Forelimb muscle (tissue), 1 donor: ENCODE data around the gene DNAJC11. TPM values are rescaled to one million over a fixed set of nuclear protein-coding genes. Genes with fewer than 3 reads are reported as not detected.
"Not testable (repeated sequence)": the region's sequence is repeated elsewhere in the genome, so short reads cannot be mapped to it uniquely, and the experiment has no call there.

Source experiments
- DNase-seq: peaks from one replicate; pipeline ENCODE4 v3.0.0-alpha.2; 2013; ENCODE audit warnings: low read depth
- polyA plus RNA-seq: library from polyadenylated mRNA; unstranded; fragments of 120-200 nt; gene quantifications from one replicate; pipeline ENCODE4 v1.2.1, GENCODE V29; 2013; ENCODE audit not compliant: insufficient read length

DNAJC11 gene
- polyA plus RNA-seq: 35.0 TPM

- peak; percentile 72 for DNase-seq
Observed at GRCh38 chr1:6701437-6702153, at the start of gene DNAJC11. DNAJC11 (minus strand) TSS chr1:6701816; CDS start chr1:6701800, 16 bp downstream.

DNA sequence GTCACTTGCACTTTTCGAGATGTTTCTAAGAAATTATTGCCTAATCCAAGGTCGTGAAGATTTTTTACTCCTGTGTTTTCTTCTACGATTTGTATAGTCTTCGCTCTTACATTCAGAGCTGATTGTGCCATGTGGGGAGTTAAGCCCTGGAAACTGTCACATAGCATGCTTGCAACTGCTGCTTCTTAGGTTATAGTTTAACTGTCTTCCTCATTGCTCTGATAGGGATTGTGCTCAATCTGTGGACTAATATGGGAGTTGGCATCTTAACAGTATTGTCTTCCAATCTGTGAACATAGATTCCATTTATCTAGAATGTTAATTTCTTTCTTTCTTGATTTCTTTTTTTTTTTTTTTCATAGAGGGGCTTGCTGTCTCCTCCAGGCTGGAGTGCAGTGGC lies 48.9 kb upstream of the DNAJC11 start:
- no peak for DNase-seq

DNA sequence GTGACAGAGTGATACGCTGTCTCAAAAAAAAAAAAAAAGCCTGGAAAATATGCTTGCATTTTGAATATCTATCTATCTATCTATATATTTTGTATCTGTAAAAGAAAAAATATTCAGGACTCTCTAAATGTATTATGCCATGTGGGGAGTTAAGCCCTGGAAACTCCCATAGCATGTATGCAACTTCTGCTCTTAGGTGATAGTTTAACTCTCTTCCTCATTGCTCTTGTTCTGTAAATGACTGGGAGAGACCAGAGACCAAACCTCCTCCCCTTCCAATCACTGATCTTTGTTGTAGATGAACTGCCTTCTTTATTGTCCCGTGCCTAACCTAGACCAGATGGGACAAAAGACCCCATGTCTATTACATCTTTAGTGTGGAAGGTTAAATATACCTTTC lies 46.1 kb upstream of the DNAJC11 start:
- DNase-seq: no peak

GRCh38 chr1:6745073-6745472 lies 43.5 kb upstream of the DNAJC11 start:
- DNase-seq: no peak

GRCh38 chr1:6743189-6744101 lies 41.8 kb upstream of the DNAJC11 start:
- peak; percentile 38 for DNase-seq

DNA sequence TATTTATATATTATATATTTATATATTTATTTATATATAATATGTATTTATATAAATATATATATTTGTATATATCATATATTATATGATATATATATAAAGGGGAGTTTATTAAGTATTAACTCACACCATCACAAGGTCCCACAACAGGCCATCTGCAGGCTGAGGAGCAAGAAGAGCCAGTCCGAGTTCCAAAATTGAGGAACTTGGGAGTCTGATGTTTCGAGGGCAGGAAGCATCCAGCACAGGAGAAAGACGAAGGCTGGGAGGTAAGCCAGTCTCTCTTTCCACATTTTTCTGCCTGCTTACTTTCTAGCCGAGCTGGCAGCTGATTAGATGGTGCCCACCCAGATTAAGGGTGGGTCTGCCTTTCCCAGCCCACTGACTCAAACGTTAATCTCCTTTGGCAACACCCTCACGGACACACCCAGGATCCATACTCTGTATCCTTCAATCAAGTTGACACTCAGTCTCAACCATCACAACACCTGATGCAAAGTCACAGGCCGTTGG lies 41.1 kb upstream of the DNAJC11 start:
- DNase-seq: not testable (repeated sequence)

DNA sequence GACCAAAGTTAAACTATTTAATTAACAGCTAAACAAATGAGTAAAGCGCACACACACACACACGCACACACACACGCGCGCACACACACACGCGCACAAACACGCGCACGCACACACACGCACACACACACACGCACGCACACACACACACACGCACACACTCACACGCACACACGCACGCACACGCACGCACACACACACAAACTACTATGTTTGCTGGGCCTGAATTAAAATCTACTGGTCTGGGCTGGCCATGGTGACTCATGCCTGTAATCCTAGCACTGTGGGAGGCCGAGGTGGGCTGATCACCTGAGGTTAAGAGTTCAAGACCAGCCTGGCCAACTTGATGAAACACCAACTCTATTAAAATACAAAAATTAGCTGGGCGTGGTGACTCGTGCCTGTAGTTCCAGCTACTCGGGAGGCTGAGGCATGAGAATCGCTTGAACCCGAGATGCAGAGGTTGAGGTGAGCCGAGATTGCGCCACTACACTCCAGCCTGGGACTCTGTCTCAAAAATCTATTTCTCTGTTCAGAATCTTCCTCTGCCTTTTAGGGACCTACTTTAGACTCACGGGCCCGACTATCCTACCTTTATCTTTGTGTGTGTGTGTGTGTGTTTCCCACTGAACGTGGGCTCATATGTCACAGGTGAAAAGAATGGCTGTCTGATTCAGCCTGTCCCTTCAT lies 37.5 kb upstream of the DNAJC11 start:
- DNase-seq: no peak

DNA sequence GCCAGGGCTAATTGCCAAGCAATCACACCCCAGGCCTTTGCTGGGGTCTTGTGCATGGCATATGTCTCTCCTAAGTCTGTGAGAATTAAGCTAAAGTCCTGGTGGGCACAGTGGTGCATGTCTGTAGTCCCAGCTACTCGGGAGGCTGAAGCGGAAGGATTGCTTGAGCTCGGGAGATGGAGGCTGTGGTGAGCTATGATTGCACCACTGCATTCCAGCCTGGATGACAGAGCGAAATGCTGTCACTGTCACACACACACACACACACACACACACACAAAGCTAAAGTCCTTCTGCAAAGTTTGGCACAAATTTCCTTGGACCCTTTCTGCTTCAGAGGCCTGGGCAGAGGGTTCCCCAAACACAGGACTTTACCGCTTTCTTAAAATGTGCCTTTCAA lies 31.3 kb upstream of the DNAJC11 start:
- DNase-seq: no peak

DNA sequence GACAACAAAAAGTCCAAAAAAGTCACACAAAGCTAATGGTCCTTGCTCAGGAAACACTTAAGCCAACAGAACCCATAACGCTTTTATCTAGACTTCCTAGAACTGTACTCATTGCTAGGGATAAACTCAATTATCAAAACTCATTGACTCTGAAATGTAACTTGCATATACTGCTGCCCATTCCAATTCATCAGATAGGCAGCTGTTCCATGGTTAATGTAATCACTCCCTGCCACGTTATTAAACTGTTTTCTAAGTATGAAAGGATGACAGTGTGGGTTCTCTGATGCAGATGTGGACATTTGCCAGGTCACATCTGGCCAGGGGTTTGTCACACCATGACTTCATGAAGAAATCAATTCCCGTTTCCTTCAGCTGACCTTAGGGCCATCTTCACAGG lies 30.3 kb upstream of the DNAJC11 start:
- no peak for DNase-seq

GRCh38 chr1:6730880-6731279 lies 29.3 kb upstream of the DNAJC11 start:
- DNase-seq: no peak

GRCh38 chr1:6730473-6730872 lies 28.9 kb upstream of the DNAJC11 start:
- no peak for DNase-seq

DNA sequence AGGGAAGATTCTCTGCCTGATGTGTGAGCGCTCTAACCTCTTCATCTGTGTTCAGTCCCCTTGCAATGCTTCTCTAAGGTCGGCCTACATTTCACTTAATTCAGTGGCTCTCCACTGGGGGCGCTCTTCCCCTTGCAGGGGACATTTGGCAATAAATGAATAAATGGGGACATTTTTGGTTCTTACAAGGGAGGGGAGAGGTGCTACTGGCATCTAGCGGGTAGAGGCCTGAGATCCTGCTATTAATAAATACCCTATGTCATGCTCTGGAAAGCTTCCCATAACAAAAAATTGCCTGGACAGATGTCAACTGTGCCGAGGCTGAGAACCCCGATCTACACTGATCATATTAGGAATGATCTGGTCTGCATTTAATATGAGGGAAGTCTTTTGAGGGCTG lies 25.9 kb upstream of the DNAJC11 start:
- DNase-seq: no peak

- no peak for DNase-seq
Observed at GRCh38 chr1:6726253-6726652, 24.6 kb upstream of the DNAJC11 start.

DNA sequence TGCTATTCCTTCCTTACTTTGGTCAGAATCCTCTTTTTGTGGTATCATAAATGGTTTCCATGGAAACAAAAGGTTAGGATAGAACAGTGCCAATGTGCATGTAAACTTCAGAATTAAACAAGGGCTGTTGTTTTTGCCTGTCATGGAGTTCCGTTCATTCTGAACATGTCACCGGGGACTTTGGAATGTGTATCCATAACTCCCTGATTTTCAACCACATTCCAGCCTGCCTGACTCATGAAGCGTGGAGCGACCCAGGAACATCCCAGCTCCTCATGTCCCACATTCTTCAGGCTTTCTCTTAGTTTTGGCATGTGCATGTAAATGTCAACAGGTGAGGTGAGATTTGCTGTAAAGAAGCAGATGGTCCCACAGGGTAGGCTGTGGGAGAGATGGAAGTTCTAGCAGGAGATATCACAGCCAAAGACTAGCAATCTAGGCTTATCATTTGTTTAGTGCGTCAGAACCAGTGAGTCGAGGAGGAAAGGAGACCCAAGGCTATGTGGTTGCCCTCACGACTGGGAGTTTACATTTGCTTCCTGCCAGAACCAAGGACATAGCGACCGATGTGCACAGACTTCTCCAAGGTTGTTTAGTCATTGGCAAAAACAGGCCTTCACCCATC lies 23.0 kb upstream of the DNAJC11 start:
- no peak for DNase-seq

- DNase-seq: no peak
Observed at GRCh38 chr1:6723621-6724428, 22.2 kb upstream of the DNAJC11 start.

GRCh38 chr1:6711174-6711573 lies 9.6 kb upstream of the DNAJC11 start:
- DNase-seq: no peak

DNA sequence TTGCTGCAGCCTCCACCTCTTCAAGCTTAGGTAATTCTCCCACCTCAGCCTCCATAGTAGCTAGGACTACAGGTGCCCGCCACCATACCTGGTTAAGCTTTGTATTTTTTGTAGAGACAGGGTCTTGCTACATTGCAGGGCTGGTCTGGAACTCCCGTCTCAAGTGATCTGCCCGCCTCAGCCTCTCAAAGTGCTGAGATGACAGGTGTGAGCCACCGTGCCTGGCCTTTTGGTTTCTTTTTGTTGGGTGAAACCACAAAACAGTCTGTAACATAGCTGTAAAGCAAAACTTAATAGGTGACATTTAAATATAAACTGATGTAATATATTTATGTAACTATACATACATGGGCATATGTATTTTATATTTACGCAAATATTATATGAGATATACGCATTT lies 3.1 kb upstream of the DNAJC11 start:
- no peak for DNase-seq

GRCh38 chr1:6703016-6703415 lies 1.4 kb upstream of the DNAJC11 start:
- no peak for DNase-seq

DNA sequence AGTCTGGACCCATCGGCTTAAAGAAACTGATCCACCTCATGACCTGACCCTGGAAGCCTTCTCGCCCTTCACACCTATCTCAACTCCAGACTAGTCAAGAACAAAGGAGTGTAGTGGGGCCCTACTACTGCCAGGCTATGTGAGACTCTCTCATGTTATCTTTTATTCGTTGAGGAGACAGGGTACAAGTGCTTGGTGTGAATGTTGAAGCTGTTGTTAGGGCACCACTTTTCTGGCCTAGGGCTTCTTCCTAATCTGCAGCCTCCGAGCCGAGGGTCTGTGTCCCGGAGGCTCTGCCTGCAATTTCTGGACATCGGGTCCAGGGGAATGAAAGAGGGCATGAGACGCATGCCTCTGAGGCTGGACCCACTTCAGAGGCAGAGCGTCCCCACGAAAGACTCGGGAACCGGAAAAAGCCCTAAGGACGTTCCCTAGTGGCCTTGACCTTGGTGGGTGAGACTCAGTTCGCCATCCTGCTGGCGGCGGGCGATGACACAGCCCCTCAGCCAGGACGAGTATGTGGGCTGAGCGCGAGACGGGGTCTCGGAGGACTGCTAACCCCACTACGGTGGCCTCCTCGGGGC lies 671 bp downstream of the DNAJC11 start:
- no peak for DNase-seq

GRCh38 chr1:6699915-6700314 lies 1.7 kb downstream of the DNAJC11 start:
- DNase-seq: not testable (repeated sequence)
